ENCODE measurements around the gene VPS11. TPM values are rescaled to one million over a fixed set of nuclear protein-coding genes. Genes with fewer than 3 reads are reported as not detected.

The VPS11 gene
- 10 to 100 TPM; 19.2 to 21.1 TPM for total RNA-seq

DNA sequence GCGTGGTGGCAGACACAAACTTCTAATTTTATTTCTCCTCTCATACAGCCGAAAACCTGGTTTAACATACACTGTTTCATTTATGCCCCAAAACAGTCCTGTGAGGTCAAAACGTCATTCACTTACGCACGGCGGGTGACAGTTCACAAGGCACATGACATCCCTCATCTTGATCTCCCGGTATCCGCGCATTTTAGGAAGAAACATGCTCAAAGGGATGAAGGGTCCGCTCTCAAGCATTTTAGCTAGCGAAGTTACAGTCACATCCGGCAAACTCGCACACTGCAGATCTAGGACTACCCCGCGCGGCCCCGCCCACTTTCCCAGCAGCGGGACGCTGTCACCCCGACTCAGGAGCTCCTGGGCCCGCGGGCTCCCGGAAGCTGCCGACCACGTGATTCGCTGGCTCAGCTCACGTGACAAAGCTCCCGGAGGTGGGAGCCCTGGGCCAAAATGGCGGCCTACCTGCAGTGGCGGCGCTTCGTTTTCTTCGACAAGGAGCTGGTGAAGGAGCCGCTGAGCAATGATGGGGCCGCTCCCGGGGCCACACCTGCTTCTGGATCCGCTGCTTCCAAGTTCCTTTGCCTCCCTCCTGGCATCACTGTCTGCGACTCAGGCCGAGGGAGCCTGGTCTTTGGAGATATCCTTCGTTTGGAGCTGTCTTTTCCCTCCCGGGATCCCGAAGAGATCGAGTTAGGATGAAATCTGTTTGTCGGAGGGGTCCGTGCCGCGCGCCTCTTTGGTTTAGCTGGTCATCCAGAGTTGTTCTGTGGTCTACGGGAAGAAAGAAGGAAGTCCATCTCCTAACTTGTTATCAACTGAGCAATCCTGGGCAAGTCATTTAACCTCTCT, at the start of gene VPS11:
TSS of gene VPS11 (plus strand) at position 448 of the 852 bp plus-strand sequence. CDS start at position 454, 6 bp downstream.
- peak; percentile 99 for DNase-seq
- Mint-ChIP-seq H3K27ac (peak within 1 kb of the TSS; percentile 97), H3K4me3 (peak within 1 kb of the TSS; percentile 96), H3K27me3 (no peaks in the 10 kb centered on the region), H3K36me3 (peaks cover 11% of the 10 kb centered on the region), H3K4me1 (ENCODE audit: low read depth) (peaks cover 38% of the 10 kb centered on the region), H3K9me3 (no peaks in the 10 kb centered on the region)
- intact Hi-C loops (cut with micrococcal nuclease): loop anchor here (1.0 to 5.0 kb wide), 5 partner anchors 10 to 270 kb away; partner anchors contain the start of genes C2CD2L and HYOU1
- CTCF ChIA-PET: interaction anchor here (0.6 to 2.3 kb wide), 17 partner anchors 9 to 255 kb away, joined by 3 to 12 read pairs (median 5); partner anchors contain the start of genes HMBS, HYOU1 and SLC37A4
- POLR2A ChIA-PET: interaction anchor here (0.6 to 2.7 kb wide), 18 partner anchors 8 to 138 kb away, joined by 3 to 35 read pairs (median 5); partner anchors contain the start of genes C2CD2L, CBL, CENATAC and DPAGT1

DNA sequence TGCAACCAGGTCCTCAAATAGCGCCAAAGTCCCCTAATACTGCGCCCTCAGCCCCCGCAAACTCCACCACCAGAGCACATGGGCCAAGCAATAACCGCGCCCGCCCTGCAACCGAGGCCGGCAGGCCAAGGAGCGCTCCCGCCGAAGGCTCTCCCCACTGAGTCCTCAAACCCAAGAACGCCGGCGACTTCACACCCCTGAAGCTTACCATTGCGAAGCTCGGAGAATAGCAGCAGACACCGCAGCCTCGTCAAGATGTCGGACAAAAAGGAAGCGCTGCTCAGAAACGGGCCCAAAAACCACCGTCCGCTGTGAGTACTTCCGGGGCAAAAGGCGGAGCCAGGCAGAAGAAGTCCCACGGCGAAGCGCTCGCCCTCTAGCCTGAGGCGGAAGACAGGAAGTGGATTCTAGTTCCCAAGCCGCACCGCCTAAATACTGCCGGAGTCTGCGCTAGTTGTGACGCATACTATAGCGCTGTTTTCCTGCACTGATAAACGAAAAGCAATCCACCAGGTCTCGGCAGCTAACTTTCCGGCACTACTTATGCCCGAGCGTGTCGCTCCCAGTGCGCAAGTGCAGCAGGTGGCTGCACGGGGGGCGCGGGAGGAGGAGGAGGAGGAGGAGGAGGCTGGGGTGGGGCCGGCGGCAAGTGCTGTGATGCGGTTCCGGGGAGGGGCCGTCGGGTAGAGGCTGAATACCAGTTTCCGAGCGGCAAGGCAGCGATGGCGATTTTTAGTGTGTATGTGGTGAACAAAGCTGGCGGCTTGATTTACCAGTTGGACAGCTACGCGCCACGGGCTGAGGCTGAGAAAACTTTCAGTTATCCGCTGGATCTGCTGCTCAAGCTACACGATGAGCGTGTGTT, 49.3 kb upstream of the VPS11 start, which contains the start of the genes RPS25 and TRAPPC4:
TSS of gene RPS25 (minus strand) at position 270 of the 865 bp plus-strand sequence. CDS start at position 211, 59 bp downstream.
TSS of gene TRAPPC4 (plus strand) at position 693 of the 865 bp plus-strand sequence. CDS start at position 723, 30 bp downstream.
- intact Hi-C loops (cut with micrococcal nuclease): loop anchor here (1.0 to 5.0 kb wide), 6 partner anchors 12 to 226 kb away; partner anchors contain the start of genes BCL9L, CENATAC, DDX6 and HYOU1
- ChIA-PET CTCF (interaction anchor here (0.7 to 2.0 kb wide), 6 partner anchors 12 to 37 kb away, joined by 3 to 6 read pairs (median 5); partner anchors contain the start of gene CENATAC), POLR2A (interaction anchor here (0.8 to 3.2 kb wide), 10 partner anchors 12 to 89 kb away, joined by 3 to 23 read pairs (median 4); partner anchors contain the start of genes C2CD2L, CENATAC, DPAGT1 and HMBS)
- peaks cover 71% of the 10 kb centered on the region for H3K36me3 Mint-ChIP-seq
- H3K9me3 Mint-ChIP-seq: no peaks in the 10 kb centered on the region
- H3K27me3 Mint-ChIP-seq: no peaks in the 10 kb centered on the region
- H3K4me3 Mint-ChIP-seq: peak within 1 kb of the TSS; percentile 99
- H3K27ac Mint-ChIP-seq: peak within 1 kb of the TSS; percentile 99
- H3K4me1 Mint-ChIP-seq (ENCODE audit: low read depth): peaks cover 54% of the 10 kb centered on the region
- DNase-seq: peak; percentile 98

DNA sequence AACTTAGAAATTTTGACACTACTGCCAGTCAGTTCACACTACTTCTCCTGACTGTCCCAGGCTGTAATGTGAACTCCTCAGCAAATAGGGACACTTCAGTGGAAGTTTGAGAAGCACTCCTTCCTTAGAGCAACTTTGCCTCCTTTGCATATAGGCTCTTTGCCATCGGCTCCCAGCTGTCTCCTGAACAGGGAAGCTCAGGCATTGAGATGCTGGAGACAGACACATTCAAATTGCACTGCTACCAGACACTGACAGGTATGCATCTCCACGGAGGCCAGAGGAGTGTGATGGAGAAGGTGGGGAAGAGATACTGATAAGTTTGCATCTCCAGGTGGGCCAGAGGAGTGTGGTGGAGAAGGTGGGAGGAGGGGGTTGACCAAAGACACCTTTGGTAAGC, 47.6 kb upstream of the VPS11 start:
- intact Hi-C loops (cut with micrococcal nuclease): loop anchor here (5.0 kb wide), 2 partner anchors 93 to 228 kb away; partner anchors contain the start of genes BCL9L and DDX6
- Mint-ChIP-seq H3K4me1 (ENCODE audit: low read depth) (peaks cover 58% of the 10 kb centered on the region), H3K4me3 (peak overlapping the region; percentile 99), H3K36me3 (peaks cover 60% of the 10 kb centered on the region), H3K27ac (peak overlapping the region; percentile 99), H3K27me3 (no peaks in the 10 kb centered on the region), H3K9me3 (no peaks in the 10 kb centered on the region)
- CTCF ChIA-PET: interaction anchor here (1.1 to 2.0 kb wide), 4 partner anchors 10 to 48 kb away, joined by 3 to 6 read pairs (median 4); partner anchors contain the start of gene VPS11
- POLR2A ChIA-PET: interaction anchor here (1.0 to 3.2 kb wide), 3 partner anchors 8 to 48 kb away, joined by 3 to 17 read pairs (median 5); partner anchors contain the start of genes SLC37A4 and VPS11
- DNase-seq: no peak

DNA sequence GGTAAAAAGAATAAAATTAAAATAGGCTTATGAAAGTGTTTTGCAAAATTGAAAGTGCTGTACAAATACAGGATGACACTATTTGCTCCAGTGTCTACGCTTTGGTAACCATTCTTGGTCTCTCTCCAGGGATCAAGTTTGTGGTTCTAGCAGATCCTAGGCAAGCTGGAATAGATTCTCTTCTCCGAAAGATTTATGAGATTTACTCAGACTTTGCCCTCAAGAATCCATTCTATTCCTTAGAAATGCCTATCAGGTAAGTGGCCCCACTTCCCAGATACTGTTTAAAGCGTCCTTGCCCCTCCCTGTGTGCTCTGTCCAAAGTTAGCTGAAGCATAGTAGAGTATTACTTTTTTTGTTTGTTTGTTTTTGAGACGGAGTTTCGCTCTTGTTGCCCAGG, 46.0 kb upstream of the VPS11 start:
- DNase-seq: no peak
- POLR2A ChIA-PET: no interaction called here
- peak overlapping the region; percentile 62 for H3K27ac Mint-ChIP-seq
- peaks cover 44% of the 10 kb centered on the region for H3K4me1 Mint-ChIP-seq (ENCODE audit: low read depth)
- CTCF ChIA-PET: no interaction called here
- no peaks in the 10 kb centered on the region for H3K9me3 Mint-ChIP-seq
- peaks cover 45% of the 10 kb centered on the region for H3K36me3 Mint-ChIP-seq
- no peak overlapping the region for H3K4me3 Mint-ChIP-seq
- H3K27me3 Mint-ChIP-seq: no peaks in the 10 kb centered on the region
- intact Hi-C loops (cut with micrococcal nuclease): no loop called here

DNA sequence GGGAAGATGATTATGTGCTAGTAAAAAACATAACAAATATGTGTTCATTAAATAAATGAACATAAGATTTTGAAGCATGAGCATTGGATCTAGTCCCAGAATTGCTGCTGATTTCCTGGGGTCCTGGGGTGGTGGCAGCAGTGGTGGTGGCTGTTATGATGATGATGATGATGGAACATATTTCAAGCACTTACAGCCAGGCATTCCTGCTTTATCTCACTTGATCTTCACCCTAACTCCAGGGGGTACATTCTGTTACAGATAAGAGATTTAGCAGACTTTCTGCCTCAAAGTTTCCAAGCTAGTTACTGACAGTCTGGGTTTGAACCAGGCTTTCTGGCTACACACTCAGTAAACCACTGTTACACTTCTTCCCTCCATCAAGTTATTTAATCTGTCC, 43.9 kb upstream of the VPS11 start:
- DNase-seq: no peak
- intact Hi-C loops (cut with micrococcal nuclease): no loop called here
- Mint-ChIP-seq H3K9me3 (no peaks in the 10 kb centered on the region), H3K36me3 (peaks cover 31% of the 10 kb centered on the region), H3K27ac (peak overlapping the region; percentile 40), H3K27me3 (no peaks in the 10 kb centered on the region), H3K4me3 (no peak overlapping the region), H3K4me1 (ENCODE audit: low read depth) (peaks cover 46% of the 10 kb centered on the region)
- POLR2A ChIA-PET: interaction anchor here (3.4 kb wide), 1 partner anchor 9 kb away, joined by 13 read pairs; no protein-coding TSS in a partner anchor
- CTCF ChIA-PET: interaction anchor here (1.3 kb wide), 2 partner anchors 8 to 27 kb away, joined by 4 to 8 read pairs; no protein-coding TSS in a partner anchor

DNA sequence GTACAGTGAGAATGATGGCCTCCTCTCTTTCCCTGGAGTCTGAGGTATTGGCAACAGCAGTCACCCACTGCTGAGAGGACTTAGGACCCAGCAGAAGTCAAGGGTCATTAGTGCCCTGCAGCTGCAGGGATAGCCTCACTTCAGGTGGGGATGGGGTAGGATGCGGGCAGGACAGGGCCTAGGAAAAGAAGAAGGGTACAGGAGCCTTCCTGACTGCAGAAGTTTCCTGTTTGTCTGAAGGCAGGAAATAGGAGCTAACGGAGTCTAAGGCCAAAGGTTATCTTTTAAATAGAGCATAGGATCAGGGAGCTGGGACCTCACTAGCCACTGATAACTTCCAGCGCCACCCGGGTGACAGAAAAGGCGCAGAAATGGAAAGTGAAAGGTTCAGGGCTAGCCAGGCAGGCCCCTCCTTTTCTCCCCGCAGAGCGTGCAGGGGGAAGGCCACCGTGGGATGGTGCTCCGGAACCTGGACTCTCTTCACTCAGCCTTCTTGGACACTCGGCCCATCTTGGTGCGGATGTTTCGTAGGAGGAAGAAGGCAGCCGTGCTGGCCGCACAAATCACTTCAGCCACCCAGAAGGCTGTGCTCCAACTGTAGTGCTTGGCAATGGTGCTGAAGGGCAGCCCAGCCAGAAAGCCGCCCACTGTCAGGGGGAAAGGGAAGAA, 43.1 kb upstream of the VPS11 start:
- no peaks in the 10 kb centered on the region for H3K9me3 Mint-ChIP-seq
- no peaks in the 10 kb centered on the region for H3K27me3 Mint-ChIP-seq
- peaks cover 35% of the 10 kb centered on the region for H3K36me3 Mint-ChIP-seq
- intact Hi-C loops (cut with micrococcal nuclease): no loop called here
- POLR2A ChIA-PET: interaction anchor here (1.4 to 3.4 kb wide), 2 partner anchors 10 to 32 kb away, joined by 4 to 13 read pairs; no protein-coding TSS in a partner anchor
- peak overlapping the region; percentile 47 for H3K27ac Mint-ChIP-seq
- CTCF ChIA-PET: no interaction called here
- H3K4me3 Mint-ChIP-seq: no peak overlapping the region
- H3K4me1 Mint-ChIP-seq (ENCODE audit: low read depth): peaks cover 54% of the 10 kb centered on the region
- DNase-seq: no peak

DNA sequence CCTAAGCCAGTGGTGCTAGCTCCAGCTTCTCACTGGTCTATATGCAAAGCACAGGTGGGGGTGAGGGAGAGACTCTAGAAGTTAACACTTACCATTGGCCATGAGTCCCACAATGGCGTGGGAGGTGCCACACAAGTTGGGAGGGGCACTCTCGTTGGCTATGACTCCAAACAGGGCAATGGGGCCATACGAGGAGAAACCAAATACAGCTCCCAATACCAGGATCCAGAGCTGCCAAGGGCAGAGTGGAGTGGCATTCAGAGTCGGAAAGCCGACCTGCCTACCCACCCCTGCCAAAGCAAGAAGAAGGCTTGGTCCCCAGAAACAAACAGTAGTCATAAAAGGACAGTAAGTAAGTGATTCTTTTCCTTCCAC, 42.5 kb upstream of the VPS11 start:
- intact Hi-C loops (cut with micrococcal nuclease): no loop called here
- H3K9me3 Mint-ChIP-seq: no peaks in the 10 kb centered on the region
- no peak overlapping the region for H3K4me3 Mint-ChIP-seq
- H3K4me1 Mint-ChIP-seq (ENCODE audit: low read depth): peaks cover 53% of the 10 kb centered on the region
- H3K27ac Mint-ChIP-seq: peak overlapping the region; percentile 28
- H3K27me3 Mint-ChIP-seq: no peaks in the 10 kb centered on the region
- ChIA-PET POLR2A (interaction anchor here (0.8 to 3.4 kb wide), 4 partner anchors 10 to 31 kb away, joined by 3 to 13 read pairs (median 4); no protein-coding TSS in a partner anchor), CTCF (interaction anchor here (1.9 kb wide), 1 partner anchor 30 kb away, joined by 5 read pairs; no protein-coding TSS in a partner anchor)
- DNase-seq: peak; percentile 29
- peaks cover 29% of the 10 kb centered on the region for H3K36me3 Mint-ChIP-seq

DNA sequence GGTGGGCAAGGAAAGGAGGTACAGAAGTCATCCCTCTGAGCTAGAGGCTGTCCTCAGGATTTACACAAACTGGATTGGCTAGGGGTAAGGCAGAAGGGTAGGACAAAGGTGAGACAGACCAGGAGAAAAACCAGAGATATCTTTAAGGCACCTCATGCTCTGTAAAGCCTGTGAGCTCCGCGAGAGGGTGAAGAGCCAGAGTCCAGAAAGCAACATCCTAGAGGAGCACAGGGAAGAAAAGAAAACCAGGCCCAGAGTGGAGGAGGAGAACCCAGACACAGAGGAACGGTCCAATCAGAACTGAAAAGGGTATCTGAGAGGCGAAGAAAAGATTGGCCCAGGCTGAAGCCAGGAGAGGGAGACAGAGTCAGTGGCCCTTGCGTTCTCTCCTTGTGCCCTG, 42.1 kb upstream of the VPS11 start:
- Mint-ChIP-seq H3K27me3 (no peaks in the 10 kb centered on the region), H3K36me3 (peaks cover 29% of the 10 kb centered on the region), H3K4me3 (no peak overlapping the region), H3K4me1 (ENCODE audit: low read depth) (peaks cover 49% of the 10 kb centered on the region), H3K27ac (peak overlapping the region; percentile 28), H3K9me3 (no peaks in the 10 kb centered on the region)
- no peak for DNase-seq
- ChIA-PET POLR2A (interaction anchor here (0.8 to 3.4 kb wide), 4 partner anchors 11 to 31 kb away, joined by 3 to 13 read pairs (median 4); no protein-coding TSS in a partner anchor), CTCF (interaction anchor here (1.9 kb wide), 1 partner anchor 30 kb away, joined by 5 read pairs; no protein-coding TSS in a partner anchor)
- intact Hi-C loops (cut with micrococcal nuclease): no loop called here

DNA sequence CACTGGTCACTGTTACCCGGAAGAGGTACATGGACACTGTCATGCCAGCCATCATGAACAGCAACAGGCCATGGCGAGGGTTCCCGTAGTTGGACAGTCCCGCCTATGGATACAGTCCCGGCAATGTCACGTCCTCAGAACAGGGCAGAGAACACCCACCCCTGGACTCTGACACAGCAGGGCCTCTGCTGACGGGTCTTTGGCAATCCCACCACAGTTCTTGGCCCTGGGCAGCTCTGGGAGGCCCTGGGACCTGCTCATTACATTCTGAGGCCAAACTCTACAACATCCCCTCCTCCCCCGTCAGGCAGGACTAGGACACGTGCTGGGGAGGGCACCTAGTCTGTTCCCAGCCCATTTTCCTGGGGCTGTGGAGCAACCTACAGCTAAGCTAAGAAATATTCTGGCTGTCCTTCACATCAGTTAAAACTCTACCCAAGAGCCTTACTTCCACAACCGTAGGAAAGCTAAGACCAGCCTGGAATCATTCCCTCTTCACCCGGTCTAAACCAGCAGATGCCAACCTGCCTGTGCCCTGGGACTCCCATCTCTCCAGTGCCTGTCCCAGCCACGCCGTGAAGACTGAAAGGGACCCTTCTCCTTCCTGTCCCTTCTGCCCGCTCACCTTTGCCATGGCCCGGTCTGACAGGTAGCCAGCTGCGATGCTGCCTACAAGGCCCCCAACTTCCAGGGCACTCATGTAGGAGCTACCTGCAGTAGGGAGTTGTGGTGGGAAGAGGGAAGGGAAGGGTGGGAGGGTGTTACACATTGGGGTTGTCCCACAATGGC, 41.4 kb upstream of the VPS11 start:
- ChIA-PET CTCF (interaction anchor here (1.9 kb wide), 1 partner anchor 29 kb away, joined by 5 read pairs; no protein-coding TSS in a partner anchor), POLR2A (interaction anchor here (0.8 to 3.4 kb wide), 4 partner anchors 11 to 30 kb away, joined by 3 to 13 read pairs (median 3); no protein-coding TSS in a partner anchor)
- Mint-ChIP-seq H3K9me3 (no peaks in the 10 kb centered on the region), H3K4me3 (no peak overlapping the region), H3K4me1 (ENCODE audit: low read depth) (peaks cover 46% of the 10 kb centered on the region), H3K27me3 (no peaks in the 10 kb centered on the region), H3K36me3 (peaks cover 27% of the 10 kb centered on the region), H3K27ac (no peak overlapping the region)
- intact Hi-C loops (cut with micrococcal nuclease): no loop called here
- DNase-seq: no peak

DNA sequence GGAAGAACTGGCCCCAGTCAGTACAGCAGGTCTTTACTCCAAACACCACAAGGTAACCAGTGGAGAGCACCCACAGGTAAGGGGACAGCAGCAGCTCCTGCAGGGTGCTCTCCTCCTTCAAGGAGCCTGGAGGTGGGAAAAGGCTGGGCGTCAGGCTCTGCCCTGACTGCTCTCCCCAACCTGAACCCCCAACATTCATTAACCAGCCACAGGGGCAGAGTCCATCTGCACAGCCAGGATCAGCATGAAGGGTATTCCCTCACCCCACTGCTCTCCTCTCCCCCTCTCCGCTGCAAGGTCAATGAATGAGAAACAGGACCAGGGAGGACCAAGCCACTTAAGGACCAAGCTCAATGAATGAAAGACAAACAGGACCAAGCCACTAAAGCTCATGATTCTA, 40.6 kb upstream of the VPS11 start:
- peaks cover 39% of the 10 kb centered on the region for H3K4me1 Mint-ChIP-seq (ENCODE audit: low read depth)
- ChIA-PET CTCF (interaction anchor here (1.9 kb wide), 1 partner anchor 29 kb away, joined by 5 read pairs; no protein-coding TSS in a partner anchor), POLR2A (interaction anchor here (0.8 kb wide), 1 partner anchor 30 kb away, joined by 3 read pairs; no protein-coding TSS in a partner anchor)
- no peak overlapping the region for H3K27ac Mint-ChIP-seq
- no peaks in the 10 kb centered on the region for H3K27me3 Mint-ChIP-seq
- peaks cover 21% of the 10 kb centered on the region for H3K36me3 Mint-ChIP-seq
- intact Hi-C loops (cut with micrococcal nuclease): no loop called here
- H3K9me3 Mint-ChIP-seq: no peaks in the 10 kb centered on the region
- no peak for DNase-seq
- no peak overlapping the region for H3K4me3 Mint-ChIP-seq
